ENCODE results near the gene RAVER1. TPM values are rescaled to one million over a fixed set of nuclear protein-coding genes. Genes with fewer than 3 reads are reported as not detected.
"Not testable (repeated sequence)": the region's sequence is repeated elsewhere in the genome, so short reads cannot be mapped to it uniquely, and the experiment has no call there.

The RAVER1 gene, protein sequence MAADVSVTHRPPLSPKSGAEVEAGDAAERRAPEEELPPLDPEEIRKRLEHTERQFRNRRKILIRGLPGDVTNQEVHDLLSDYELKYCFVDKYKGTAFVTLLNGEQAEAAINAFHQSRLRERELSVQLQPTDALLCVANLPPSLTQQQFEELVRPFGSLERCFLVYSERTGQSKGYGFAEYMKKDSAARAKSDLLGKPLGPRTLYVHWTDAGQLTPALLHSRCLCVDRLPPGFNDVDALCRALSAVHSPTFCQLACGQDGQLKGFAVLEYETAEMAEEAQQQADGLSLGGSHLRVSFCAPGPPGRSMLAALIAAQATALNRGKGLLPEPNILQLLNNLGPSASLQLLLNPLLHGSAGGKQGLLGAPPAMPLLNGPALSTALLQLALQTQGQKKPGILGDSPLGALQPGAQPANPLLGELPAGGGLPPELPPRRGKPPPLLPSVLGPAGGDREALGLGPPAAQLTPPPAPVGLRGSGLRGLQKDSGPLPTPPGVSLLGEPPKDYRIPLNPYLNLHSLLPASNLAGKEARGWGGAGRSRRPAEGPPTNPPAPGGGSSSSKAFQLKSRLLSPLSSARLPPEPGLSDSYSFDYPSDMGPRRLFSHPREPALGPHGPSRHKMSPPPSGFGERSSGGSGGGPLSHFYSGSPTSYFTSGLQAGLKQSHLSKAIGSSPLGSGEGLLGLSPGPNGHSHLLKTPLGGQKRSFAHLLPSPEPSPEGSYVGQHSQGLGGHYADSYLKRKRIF
- total RNA-seq: 10 to 100 TPM; 10.7 to 17.7 (median 12.3) TPM

DNA sequence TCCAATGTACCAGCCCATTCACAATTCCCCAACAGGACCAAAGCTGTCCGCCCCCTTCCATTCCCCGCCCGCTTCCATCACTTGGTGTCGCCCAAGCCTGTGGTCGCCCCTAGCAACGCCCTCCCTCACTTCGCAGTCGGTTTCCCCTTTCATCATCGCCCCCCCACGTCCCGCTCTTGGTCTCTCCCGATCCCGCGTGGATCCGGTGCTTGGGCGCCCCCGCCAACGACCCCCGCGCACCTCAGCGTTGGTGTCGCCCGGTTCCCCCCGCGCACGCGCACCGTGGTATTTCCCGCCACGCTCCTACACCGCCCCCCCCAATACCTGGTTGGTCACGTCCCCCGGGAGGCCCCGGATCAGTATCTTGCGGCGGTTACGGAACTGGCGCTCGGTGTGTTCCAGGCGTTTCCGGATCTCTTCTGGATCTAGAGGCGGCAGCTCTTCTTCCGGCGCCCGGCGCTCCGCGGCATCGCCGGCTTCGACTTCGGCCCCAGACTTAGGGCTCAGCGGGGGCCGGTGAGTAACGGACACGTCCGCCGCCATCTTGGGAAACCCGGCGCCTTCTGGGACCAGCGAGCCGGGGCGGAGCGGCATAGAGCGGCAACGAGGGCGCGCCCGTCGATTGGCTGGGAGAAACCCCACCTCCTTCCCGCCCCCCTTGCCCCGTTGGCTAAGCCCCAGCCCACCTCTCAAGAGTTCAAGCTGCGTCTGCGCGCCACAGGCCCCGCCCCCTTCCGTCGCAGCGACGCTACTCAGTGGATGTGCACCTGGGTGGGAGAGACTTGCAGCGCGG lies at the start of gene RAVER1:
TSS of gene RAVER1 (minus strand) at position 565 of the 793 bp plus-strand sequence. CDS start at position 543, 22 bp downstream.
- Histone ChIP-seq H3K27me3 (no peaks in the 10 kb centered on the region), H3K9me3 (no peaks in the 10 kb centered on the region), H3K4me3 (peak within 1 kb of the TSS; percentile 70 to 89 (median 81)), H3K4me1 (peaks cover 5 to 6% of the 10 kb centered on the region in 2 donors), H3K36me3 (peaks cover 2% of the 10 kb centered on the region), H3K27ac (peak within 1 kb of the TSS; percentile 79 to 84)
- DNase-seq (ENCODE audit: low spot score in 2 of 2): peak; percentile 95 to 99
- TF ChIP-seq, protein P1, sequence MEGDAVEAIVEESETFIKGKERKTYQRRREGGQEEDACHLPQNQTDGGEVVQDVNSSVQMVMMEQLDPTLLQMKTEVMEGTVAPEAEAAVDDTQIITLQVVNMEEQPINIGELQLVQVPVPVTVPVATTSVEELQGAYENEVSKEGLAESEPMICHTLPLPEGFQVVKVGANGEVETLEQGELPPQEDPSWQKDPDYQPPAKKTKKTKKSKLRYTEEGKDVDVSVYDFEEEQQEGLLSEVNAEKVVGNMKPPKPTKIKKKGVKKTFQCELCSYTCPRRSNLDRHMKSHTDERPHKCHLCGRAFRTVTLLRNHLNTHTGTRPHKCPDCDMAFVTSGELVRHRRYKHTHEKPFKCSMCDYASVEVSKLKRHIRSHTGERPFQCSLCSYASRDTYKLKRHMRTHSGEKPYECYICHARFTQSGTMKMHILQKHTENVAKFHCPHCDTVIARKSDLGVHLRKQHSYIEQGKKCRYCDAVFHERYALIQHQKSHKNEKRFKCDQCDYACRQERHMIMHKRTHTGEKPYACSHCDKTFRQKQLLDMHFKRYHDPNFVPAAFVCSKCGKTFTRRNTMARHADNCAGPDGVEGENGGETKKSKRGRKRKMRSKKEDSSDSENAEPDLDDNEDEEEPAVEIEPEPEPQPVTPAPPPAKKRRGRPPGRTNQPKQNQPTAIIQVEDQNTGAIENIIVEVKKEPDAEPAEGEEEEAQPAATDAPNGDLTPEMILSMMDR (IDR thresholded peaks at IDR 0.05): peak in 2 of 3 donors; percentile 7 to 10
- peak; percentile 66 to 84 (median 69) for TF ChIP-seq POLR2AphosphoS5 (IDR thresholded peaks at IDR 0.05)
- TF ChIP-seq POLR2A (IDR thresholded peaks at IDR 0.05): peak; percentile 14
- intact Hi-C loops (cut with DNase I; ENCODE audit: low total_unique reads): no loop called here

DNA sequence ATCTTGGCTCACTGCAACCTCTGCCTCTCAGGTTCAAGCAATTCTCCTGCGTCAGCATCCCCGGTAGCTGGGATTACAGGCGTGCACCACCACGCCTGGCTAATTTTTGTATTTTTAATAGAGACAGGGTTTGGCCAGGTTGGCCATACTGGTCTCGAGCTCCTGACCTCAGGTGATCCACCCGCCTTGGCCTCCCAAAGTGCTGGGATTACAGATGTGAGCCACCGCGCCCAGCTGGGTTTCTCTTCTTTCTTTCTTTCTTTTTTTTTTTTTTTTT lies 49.8 kb upstream of the RAVER1 start:
- H3K4me1 ChIP-seq; intact Hi-C loops (cut with DNase I; ENCODE audit: low total_unique reads); H3K36me3 ChIP-seq; H3K27me3 ChIP-seq; DNase-seq (ENCODE audit: low spot score in 2 of 2); H3K9me3 ChIP-seq; H3K4me3 ChIP-seq; H3K27ac ChIP-seq: not testable (repeated sequence)

GRCh38 chr19:10380313-10381102 lies 47.2 kb upstream of the RAVER1 start, which contains the start of gene TYK2:
TYK2 (minus strand) TSS chr19:10380572; CDS start chr19:10378406, 2,166 bp downstream.
- TF ChIP-seq POLR2A (IDR thresholded peaks at IDR 0.05): no peak
- TF ChIP-seq POLR2AphosphoS5 (IDR thresholded peaks at IDR 0.05): peak; percentile 47 to 59 (median 57)
- TF ChIP-seq, protein P1 (IDR thresholded peaks at IDR 0.05): no peak
- Histone ChIP-seq H3K36me3 (no peaks in the 10 kb centered on the region), H3K9me3 (no peaks in the 10 kb centered on the region), H3K27me3 (no peaks in the 10 kb centered on the region), H3K4me3 (peak within 1 kb of the TSS; percentile 90 to 94 (median 92)), H3K27ac (peak within 1 kb of the TSS; percentile 89), H3K4me1 (no peaks in the 10 kb centered on the region)
- DNase-seq (ENCODE audit: low spot score in 2 of 2): peak; percentile 96 to 98
- intact Hi-C loops (cut with DNase I; ENCODE audit: low total_unique reads): no loop called here

DNA sequence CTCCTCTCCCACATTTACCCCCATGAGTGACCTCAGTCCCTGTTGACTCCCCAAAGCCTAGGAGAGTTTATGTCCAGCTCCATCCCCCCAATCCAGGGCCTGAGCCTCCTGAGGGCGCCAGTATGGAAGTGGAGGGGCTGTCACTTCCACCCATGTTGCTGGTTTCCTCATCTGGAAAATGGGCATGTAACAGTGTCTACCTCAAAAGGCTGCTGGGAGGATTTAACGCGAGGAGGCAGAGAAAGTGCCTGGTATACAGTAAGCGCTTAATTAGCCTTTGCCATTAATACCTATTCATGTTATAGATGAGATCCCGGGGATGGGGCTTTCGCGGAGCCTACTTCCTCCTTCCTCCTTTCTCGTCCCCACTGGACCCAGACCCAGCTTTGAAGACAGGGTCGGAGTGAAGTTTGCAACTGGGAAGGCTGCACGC lies 46.6 kb upstream of the RAVER1 start:
- intact Hi-C loops (cut with DNase I; ENCODE audit: low total_unique reads): no loop called here
- Histone ChIP-seq H3K4me1 (no peaks in the 10 kb centered on the region), H3K9me3 (no peaks in the 10 kb centered on the region), H3K27ac (peak overlapping the region; percentile 89), H3K36me3 (no peaks in the 10 kb centered on the region), H3K27me3 (no peaks in the 10 kb centered on the region), H3K4me3 (peak overlapping the region; percentile 90 to 94 (median 92))
- TF ChIP-seq, protein P1 (IDR thresholded peaks at IDR 0.05): no peak
- no peak for TF ChIP-seq POLR2AphosphoS5 (IDR thresholded peaks at IDR 0.05)
- no peak for TF ChIP-seq POLR2A (IDR thresholded peaks at IDR 0.05)
- no peak for DNase-seq (ENCODE audit: low spot score in 2 of 2)

DNA sequence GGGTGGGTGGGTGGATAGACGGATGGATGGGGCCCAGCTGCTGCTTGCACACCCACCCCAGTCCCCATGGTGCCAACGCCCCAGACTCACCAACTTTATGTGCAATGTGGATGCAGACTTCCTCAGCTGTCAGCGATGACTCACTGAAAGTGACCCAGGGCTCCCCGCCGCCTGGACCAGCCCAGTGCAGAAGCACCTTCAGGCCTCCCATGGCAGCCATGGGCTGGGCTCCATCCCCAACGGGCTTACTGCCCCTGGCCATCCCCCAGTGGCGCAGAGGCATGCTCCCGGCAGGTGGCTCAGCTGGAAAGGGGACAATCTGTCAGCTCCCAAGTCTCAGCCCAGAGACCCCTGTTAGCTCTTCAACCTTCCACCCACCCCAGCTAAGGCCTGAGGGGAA lies 44.8 kb upstream of the RAVER1 start:
- intact Hi-C loops (cut with DNase I; ENCODE audit: low total_unique reads): no loop called here
- no peak overlapping the region for H3K4me3 ChIP-seq
- no peak for DNase-seq (ENCODE audit: low spot score in 2 of 2)
- TF ChIP-seq POLR2AphosphoS5 (IDR thresholded peaks at IDR 0.05): no peak
- TF ChIP-seq, protein P1 (IDR thresholded peaks at IDR 0.05): no peak
- no peak for TF ChIP-seq POLR2A (IDR thresholded peaks at IDR 0.05)
- H3K9me3 ChIP-seq: no peaks in the 10 kb centered on the region
- H3K27ac ChIP-seq: no peak overlapping the region
- H3K27me3 ChIP-seq: no peaks in the 10 kb centered on the region
- H3K4me1 ChIP-seq: no peaks in the 10 kb centered on the region
- H3K36me3 ChIP-seq: no peaks in the 10 kb centered on the region

- intact Hi-C loops (cut with DNase I; ENCODE audit: low total_unique reads); H3K27me3 ChIP-seq; H3K36me3 ChIP-seq; DNase-seq (ENCODE audit: low spot score in 2 of 2); H3K4me3 ChIP-seq; H3K9me3 ChIP-seq; H3K27ac ChIP-seq; H3K4me1 ChIP-seq: not testable (repeated sequence)
Measured at GRCh38 chr19:10377140-10377640, 43.9 kb upstream of the RAVER1 start.
